Measurements from ENCODE around the gene SCUBE2. TPM values are rescaled to one million over a fixed set of nuclear protein-coding genes. Genes with fewer than 3 reads are reported as not detected.

SCUBE2 gene
- total RNA-seq, 1 donor from 2014 or later, result 36.3 TPM

- H3K27me3 ChIP-seq, result no peaks in the 10 kb centered on the region
- H3K36me3 ChIP-seq, result no peaks in the 10 kb centered on the region
- H3K4me1 ChIP-seq, result peaks cover 4% of the 10 kb centered on the region
- H3K4me3 ChIP-seq, result no peak overlapping the region
- TF ChIP-seq POLR2A (IDR thresholded peaks at IDR 0.05), result no peak
- TF ChIP-seq CTCF (IDR thresholded peaks at IDR 0.05), result no peak
- TF ChIP-seq POLR2AphosphoS5 (IDR thresholded peaks at IDR 0.05; ENCODE audit: insufficient read depth in 1 of 2, low read depth in 1 of 2), result no peak
- intact Hi-C loops (cut with DNase I), result no loop called here
- H3K9me3 ChIP-seq, result no peaks in the 10 kb centered on the region
- no peak overlapping the region for H3K27ac ChIP-seq
- no peak for DNase-seq (ENCODE audit: extremely low spot score in 2 of 2)
Measured at GRCh38 chr11:9092853-9093778, 1.7 kb upstream of the SCUBE2 start.

DNA sequence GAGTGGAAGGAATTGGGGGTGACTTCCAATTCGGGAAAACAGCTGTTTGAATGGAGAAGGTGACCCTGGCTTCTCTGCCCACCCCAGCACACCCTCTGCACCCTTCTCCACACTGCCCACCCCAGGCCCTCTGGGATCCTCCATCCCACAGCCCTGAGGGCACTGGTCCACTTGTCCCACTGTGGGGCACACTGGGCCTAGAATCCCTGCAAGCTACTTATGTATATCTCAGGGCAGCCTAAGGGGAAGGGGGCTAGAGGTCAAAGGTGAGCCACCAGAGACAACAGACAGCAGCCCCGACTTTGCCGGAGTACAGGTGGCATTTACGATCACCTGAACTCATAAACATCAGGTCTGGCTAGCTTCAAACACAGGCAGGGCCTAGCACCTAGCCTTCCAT is 673 bp upstream of the SCUBE2 start:
- DNase-seq (ENCODE audit: extremely low spot score in 2 of 2), result no peak
- H3K27me3 ChIP-seq, result no peaks in the 10 kb centered on the region
- H3K27ac ChIP-seq, result no peak overlapping the region
- H3K36me3 ChIP-seq, result no peaks in the 10 kb centered on the region
- H3K9me3 ChIP-seq, result no peaks in the 10 kb centered on the region
- H3K4me1 ChIP-seq, result peaks cover 4% of the 10 kb centered on the region
- intact Hi-C loops (cut with DNase I), result no loop called here
- no peak for TF ChIP-seq CTCF (IDR thresholded peaks at IDR 0.05)
- no peak for TF ChIP-seq POLR2A (IDR thresholded peaks at IDR 0.05)
- TF ChIP-seq POLR2AphosphoS5 (IDR thresholded peaks at IDR 0.05; ENCODE audit: insufficient read depth in 1 of 2, low read depth in 1 of 2), result no peak
- peak overlapping the region; percentile 52 to 80 for H3K4me3 ChIP-seq

DNA sequence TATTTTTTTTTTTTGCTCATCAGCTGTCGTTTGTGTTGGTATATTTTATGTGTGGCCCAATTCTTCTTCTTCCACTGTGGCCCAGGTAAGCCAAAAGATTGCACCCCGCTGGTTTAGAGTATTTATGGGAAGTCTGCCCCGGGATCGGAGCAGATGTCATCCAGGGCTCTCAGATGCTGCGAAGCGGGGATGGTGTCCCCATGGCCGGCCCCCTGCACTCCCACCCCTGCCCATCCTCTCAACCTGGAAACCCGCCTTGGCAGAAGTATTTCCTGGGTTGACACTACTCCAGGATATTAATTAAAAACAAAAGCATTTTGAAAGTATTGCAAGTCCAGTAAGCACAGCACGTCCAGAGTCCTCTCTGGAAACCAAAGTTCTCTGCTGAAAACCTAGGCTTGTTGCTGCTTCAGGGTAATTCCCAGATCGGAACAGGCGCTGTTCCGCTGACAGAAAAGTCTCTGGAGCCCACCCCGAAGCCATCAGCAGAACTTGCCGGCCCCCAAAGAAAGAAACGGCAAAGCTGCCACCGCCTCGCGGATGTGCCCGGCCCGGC is 833 bp downstream of the SCUBE2 start:
- TF ChIP-seq POLR2A (IDR thresholded peaks at IDR 0.05), result no peak
- TF ChIP-seq CTCF (IDR thresholded peaks at IDR 0.05), result no peak
- TF ChIP-seq POLR2AphosphoS5 (IDR thresholded peaks at IDR 0.05; ENCODE audit: insufficient read depth in 1 of 2, low read depth in 1 of 2), result no peak
- peaks cover 4% of the 10 kb centered on the region for H3K4me1 ChIP-seq
- intact Hi-C loops (cut with DNase I), result no loop called here
- DNase-seq (ENCODE audit: extremely low spot score in 2 of 2), result no peak
- H3K9me3 ChIP-seq, result no peaks in the 10 kb centered on the region
- H3K27ac ChIP-seq, result peak overlapping the region; percentile 25
- H3K27me3 ChIP-seq, result no peaks in the 10 kb centered on the region
- H3K4me3 ChIP-seq, result peak overlapping the region; percentile 52 to 80
- no peaks in the 10 kb centered on the region for H3K36me3 ChIP-seq

- Histone ChIP-seq H3K36me3 (no peaks in the 10 kb centered on the region), H3K4me3 (no peak overlapping the region), H3K27ac (no peak overlapping the region), H3K27me3 (no peaks in the 10 kb centered on the region), H3K9me3 (no peaks in the 10 kb centered on the region), H3K4me1 (peaks cover 4% of the 10 kb centered on the region)
- no peak for DNase-seq (ENCODE audit: extremely low spot score in 2 of 2)
- TF ChIP-seq POLR2A (IDR thresholded peaks at IDR 0.05) (no peak), CTCF (IDR thresholded peaks at IDR 0.05) (no peak), POLR2AphosphoS5 (IDR thresholded peaks at IDR 0.05; ENCODE audit: insufficient read depth in 1 of 2, low read depth in 1 of 2) (no peak)
- intact Hi-C loops (cut with DNase I), result no loop called here
Measured at GRCh38 chr11:9089636-9090035, 1.8 kb downstream of the SCUBE2 start.

DNA sequence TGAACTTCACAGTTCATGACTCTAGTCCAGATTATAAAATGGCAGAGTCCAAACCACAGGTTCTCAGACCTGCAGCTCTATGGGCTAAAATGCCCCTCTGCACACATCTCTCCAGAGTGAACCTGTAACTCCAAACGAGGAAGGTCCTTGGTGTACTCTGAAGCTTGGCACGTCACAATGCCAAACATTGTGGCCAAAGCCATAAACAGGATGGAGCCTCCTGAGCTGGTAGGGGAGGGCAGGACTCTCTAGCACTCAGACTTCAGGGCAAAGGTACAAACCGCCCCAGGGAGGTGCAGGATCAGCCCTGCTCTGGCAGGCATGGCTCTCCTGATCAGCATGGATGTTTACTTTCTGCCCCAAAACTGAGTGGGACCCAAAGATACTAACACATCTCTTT is 2.3 kb downstream of the SCUBE2 start:
- no peaks in the 10 kb centered on the region for H3K9me3 ChIP-seq
- intact Hi-C loops (cut with DNase I), result no loop called here
- DNase-seq (ENCODE audit: extremely low spot score in 2 of 2), result no peak
- peaks cover 4% of the 10 kb centered on the region for H3K4me1 ChIP-seq
- no peak overlapping the region for H3K4me3 ChIP-seq
- no peak overlapping the region for H3K27ac ChIP-seq
- H3K27me3 ChIP-seq, result no peaks in the 10 kb centered on the region
- no peaks in the 10 kb centered on the region for H3K36me3 ChIP-seq
- no peak for TF ChIP-seq POLR2AphosphoS5 (IDR thresholded peaks at IDR 0.05; ENCODE audit: insufficient read depth in 1 of 2, low read depth in 1 of 2)
- no peak for TF ChIP-seq CTCF (IDR thresholded peaks at IDR 0.05)
- no peak for TF ChIP-seq POLR2A (IDR thresholded peaks at IDR 0.05)

Data from vagina (tissue), 2 donors.